RPMI7951 (cell line): ENCODE measurements around the gene CCDC144A. TPM values are rescaled to one million over a fixed set of nuclear protein-coding genes. Genes with fewer than 3 reads are reported as not detected.
"Not testable (repeated sequence)": the region's sequence is repeated elsewhere in the genome, so short reads cannot be mapped to it uniquely, and the experiment has no call there.

Experiments
- DNase-seq: peaks from one replicate; pipeline ENCODE4 v3.0.0-alpha.2; 2012; ENCODE audit warnings: low read depth
- total RNA-seq: library from RNA; depleted of rRNA; stranded (reverse); fragments of >200 nt; shearing (Covaris generic); gene quantifications from 2 replicates; pipeline ENCODE4 v1.2.3, GENCODE V29; 2014; rRNA removed

Gene CCDC144A
- total RNA-seq, 1 experiment from 2014 or later = 0.12 TPM

DNA sequence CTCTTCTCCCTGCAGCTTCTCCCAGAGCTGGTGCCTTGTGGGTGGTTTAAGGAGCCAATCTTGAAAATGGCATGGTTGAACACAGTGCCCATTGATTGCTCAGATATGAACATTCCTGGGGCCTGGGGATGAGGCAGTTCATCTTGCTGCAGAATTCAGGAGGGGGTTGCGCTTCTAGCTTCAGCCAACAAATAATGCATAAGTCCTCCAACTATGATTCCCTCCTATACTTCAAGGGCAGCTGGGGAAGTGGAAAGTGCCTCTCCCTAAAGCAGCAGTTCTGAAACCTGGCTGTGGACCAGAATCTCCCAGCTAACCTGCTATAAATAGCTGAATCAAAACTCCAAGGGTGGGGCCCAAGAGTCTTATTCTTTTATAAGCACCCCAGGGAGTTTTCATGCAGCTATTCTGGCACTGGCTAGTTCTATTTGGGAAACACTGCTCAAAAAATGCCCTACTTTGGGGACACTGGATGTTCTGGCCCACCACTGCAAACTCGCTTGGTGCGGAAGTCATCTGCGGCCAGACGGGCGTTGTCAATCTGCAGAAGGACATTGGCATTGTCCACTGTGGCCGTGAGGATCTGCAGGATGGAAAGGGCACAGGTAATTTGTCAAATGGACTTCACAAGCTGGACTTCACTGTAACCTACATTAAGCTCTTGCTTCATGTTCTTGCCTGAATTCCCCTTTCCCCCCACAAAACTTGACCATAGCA lies 130.3 kb downstream of the CCDC144A start:
- no peak for DNase-seq

DNA sequence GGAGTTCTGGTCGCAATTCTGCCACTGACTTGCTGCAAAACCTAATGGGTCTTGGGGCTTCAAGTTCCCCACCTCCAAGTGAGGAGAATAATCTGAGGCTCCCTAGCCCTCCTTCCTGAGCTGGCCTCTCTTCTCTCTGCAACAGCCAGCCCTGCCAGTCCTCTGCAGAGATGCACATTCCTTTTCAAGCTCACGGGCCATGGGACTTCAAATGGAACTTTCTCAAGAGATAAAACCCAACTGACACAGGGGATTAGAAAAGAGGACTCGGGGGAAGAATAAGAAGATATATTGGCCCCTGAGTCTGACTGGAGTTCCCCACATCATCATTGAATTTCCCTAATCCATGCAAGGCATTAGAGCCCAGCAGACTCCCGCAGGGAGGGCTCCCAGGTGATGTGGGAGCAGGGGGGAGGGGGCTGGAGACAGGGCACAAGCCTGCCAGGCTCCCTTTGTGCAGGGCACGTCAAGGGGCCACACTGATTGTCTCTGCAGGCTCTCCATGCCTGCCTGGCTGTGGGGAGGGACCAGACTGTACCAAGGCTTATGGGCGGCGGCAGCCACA lies 131.0 kb downstream of the CCDC144A start:
- no peak for DNase-seq

DNA sequence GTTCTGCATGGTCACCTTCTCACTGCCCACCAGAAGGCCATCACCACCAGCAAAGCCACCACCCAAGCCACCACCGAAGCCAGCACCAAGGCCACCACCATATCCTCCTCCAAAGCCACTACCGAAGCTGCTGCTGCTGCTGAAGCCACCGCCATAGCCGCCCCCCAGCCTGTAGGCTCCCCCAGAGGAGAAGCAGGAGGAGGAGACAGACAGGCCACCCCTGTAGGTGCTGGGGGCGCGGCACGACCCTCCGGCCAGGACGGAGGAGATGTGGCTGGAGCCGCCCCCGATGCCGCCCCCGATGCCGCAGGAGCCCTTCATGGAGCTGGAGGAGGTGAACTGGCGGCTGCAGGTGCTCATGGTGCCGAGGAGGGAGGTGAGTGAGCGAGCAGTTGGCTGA lies 132.1 kb downstream of the CCDC144A start:
- DNase-seq = not testable (repeated sequence)

DNA sequence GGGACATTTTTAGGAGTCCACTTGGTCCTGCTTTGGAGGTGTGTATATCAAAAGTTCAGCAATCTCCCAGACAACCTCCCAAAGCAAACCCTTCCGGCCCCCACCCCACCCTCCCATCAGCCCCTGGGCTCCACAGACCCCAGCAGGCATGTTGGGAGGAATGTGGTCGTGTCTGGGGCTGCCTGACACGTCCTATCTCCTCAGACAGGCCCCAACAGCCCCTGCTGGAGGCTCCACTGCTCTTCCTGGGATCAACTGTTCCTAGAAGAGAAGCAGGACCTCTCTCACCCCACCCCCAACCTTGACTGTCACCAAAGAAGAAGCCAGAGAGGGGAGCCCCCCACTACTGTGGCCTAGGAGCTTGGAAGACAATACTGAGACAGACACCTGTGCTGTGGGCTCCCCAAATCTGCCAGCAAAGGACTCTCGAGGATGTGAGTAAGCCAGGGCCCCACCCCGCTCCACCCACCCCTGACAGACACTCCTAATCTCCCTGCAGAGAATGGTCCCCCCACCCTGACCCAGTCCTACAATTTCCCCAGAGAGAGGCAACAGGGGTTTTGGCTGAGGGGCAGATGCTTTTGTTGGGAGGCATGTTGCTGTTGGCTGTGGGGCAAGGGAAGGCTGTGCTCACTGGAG lies 133.8 kb downstream of the CCDC144A start:
- DNase-seq = not testable (repeated sequence)

Other genes with a start within 250 kb of the CCDC144A start
- gene LRRC75A, start 198.0 kb upstream of the CCDC144A start, total RNA-seq = 2.7 and 3.2 TPM in 2 replicates
- gene ZNF287, start 121.0 kb upstream of the CCDC144A start, total RNA-seq = 4.7 and 5.2 TPM in 2 replicates
- 2.1 and 4.8 TPM in 2 replicates for gene ZNF624, start 36.4 kb upstream of the CCDC144A start, total RNA-seq